ENCODE results near the gene ROPN1L.

GRCh38 chr5:10432059-10433008, 9.3 kb upstream of the ROPN1L start:
- TF ChIP-seq CTCF (IDR thresholded peaks at IDR 0.05; ENCODE audit: poor library complexity) (no peak), EZH2 (IDR thresholded peaks at IDR 0.05; ENCODE audit: borderline replicate concordance) (no peak), EZH2phosphoT487 (IDR thresholded peaks at IDR 0.05; ENCODE audit: low read depth, severe bottlenecking, unreplicated experiment) (no peak)

Measured in hepatocyte (in vitro differentiated cells).